ENCODE results near the gene FAM120A.

DNA sequence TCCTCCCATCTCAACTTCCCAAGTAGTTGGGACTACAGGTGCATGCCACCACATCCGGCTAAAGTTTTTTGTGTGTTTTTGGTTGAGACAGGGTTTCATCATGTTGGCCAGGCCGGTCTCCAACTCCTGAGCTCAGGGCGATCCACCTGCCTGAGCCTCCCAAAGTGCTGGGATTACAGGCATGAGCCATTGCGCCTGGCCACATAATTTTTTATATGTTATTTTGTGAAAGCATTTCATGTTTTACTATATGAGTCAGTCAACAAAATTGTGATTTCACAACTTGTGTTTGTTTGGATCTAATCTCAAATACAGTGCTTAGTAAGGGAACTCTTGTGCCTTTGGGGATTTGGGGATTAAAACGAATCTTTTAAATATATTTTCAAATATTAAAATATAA is 21.9 kb downstream of the FAM120A start:
- TF ChIP-seq POLR2A (IDR thresholded peaks at IDR 0.05) = no peak
- TF ChIP-seq, protein P1, sequence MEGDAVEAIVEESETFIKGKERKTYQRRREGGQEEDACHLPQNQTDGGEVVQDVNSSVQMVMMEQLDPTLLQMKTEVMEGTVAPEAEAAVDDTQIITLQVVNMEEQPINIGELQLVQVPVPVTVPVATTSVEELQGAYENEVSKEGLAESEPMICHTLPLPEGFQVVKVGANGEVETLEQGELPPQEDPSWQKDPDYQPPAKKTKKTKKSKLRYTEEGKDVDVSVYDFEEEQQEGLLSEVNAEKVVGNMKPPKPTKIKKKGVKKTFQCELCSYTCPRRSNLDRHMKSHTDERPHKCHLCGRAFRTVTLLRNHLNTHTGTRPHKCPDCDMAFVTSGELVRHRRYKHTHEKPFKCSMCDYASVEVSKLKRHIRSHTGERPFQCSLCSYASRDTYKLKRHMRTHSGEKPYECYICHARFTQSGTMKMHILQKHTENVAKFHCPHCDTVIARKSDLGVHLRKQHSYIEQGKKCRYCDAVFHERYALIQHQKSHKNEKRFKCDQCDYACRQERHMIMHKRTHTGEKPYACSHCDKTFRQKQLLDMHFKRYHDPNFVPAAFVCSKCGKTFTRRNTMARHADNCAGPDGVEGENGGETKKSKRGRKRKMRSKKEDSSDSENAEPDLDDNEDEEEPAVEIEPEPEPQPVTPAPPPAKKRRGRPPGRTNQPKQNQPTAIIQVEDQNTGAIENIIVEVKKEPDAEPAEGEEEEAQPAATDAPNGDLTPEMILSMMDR (IDR thresholded peaks at IDR 0.05) = no peak

Measured in adrenal gland (tissue), 5 donors.